OCI-LY3 (cell line): ENCODE data around the gene SLC16A7.

Source experiments
- EZH2phosphoT487 ChIP-seq: fragments of 200-600 bp; shearing (Covaris generic); IDR thresholded peaks from 2 replicates; pipeline ENCODE4 v1.6.1; 2018; ENCODE audit warnings: antibody characterized with exemption, mixed run types, low read depth
- TF ChIP-seq, protein P1 (sequence below): fragments of 200-600, 300-600 bp; sonication (generic); IDR thresholded peaks from 2 replicates; pipeline ENCODE4 v1.5.1; 2014; ENCODE audit warnings: antibody characterized with exemption, low read length, low read depth

GRCh38 chr12:59708484-59708883 lies 112.7 kb downstream of the SLC16A7 start:
- TF ChIP-seq, protein P1, sequence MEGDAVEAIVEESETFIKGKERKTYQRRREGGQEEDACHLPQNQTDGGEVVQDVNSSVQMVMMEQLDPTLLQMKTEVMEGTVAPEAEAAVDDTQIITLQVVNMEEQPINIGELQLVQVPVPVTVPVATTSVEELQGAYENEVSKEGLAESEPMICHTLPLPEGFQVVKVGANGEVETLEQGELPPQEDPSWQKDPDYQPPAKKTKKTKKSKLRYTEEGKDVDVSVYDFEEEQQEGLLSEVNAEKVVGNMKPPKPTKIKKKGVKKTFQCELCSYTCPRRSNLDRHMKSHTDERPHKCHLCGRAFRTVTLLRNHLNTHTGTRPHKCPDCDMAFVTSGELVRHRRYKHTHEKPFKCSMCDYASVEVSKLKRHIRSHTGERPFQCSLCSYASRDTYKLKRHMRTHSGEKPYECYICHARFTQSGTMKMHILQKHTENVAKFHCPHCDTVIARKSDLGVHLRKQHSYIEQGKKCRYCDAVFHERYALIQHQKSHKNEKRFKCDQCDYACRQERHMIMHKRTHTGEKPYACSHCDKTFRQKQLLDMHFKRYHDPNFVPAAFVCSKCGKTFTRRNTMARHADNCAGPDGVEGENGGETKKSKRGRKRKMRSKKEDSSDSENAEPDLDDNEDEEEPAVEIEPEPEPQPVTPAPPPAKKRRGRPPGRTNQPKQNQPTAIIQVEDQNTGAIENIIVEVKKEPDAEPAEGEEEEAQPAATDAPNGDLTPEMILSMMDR, result no peak
- TF ChIP-seq EZH2phosphoT487, result no peak
